Mesenchymal stem cell (in vitro differentiated cells and primary cell): ENCODE data around the gene KDM4B.

ENCODE experiments used
- DNase-seq: peaks from one replicate; pipeline ENCODE4 v3.0.0-alpha.2; 2013
- H2AFZ ChIP-seq: one replicate; pipeline ENCODE4 v1.6.1; 2013; ENCODE audit warnings: low read depth, mild to moderate bottlenecking, control low read depth, inconsistent platforms, low read length, moderate library complexity
- H2AK5ac ChIP-seq: 2 replicates; pipeline ENCODE4 v1.6.1; 2013; ENCODE audit warnings: low read length, moderate library complexity, mild to moderate bottlenecking, inconsistent platforms; ENCODE audit not compliant: severe bottlenecking
- H2BK120ac ChIP-seq: one replicate; pipeline ENCODE4 v1.6.1; 2013; ENCODE audit warnings: low read depth, mild to moderate bottlenecking, inconsistent platforms, low read length, moderate library complexity
- H2BK12ac ChIP-seq, 2 experiments: one replicate each; pipeline ENCODE4 v1.6.1; 2013; ENCODE audit warnings: inconsistent platforms in 2 of 2, low read length in 2 of 2, mild to moderate bottlenecking in 2 of 2, moderate library complexity in 2 of 2, control low read depth in 1 of 2
- H2BK15ac ChIP-seq: one replicate; pipeline ENCODE4 v1.6.1; 2013; ENCODE audit warnings: mild to moderate bottlenecking, low read depth, inconsistent platforms; ENCODE audit not compliant: poor library complexity, severe bottlenecking
- H2BK5ac ChIP-seq: 2 replicates; pipeline ENCODE4 v1.6.1; 2013; ENCODE audit warnings: low read depth, mild to moderate bottlenecking, low read length, control low read depth, inconsistent platforms; ENCODE audit not compliant: poor library complexity, severe bottlenecking
- H3K14ac ChIP-seq, 2 experiments: one replicate each; pipeline ENCODE4 v1.6.1; 2013; ENCODE audit warnings: inconsistent platforms in 2 of 2, low read length in 2 of 2, control low read depth in 1 of 2, mild to moderate bottlenecking in 1 of 2, moderate library complexity in 1 of 2
- H3K18ac ChIP-seq, 2 experiments: one replicate each; pipeline ENCODE4 v1.6.1; 2013; ENCODE audit warnings: inconsistent platforms in 2 of 2, low read length in 2 of 2, control low read depth in 1 of 2, low read depth in 1 of 2, mild to moderate bottlenecking in 1 of 2
- H3K23ac ChIP-seq, 2 experiments: one replicate each; pipeline ENCODE4 v1.6.1; 2013; ENCODE audit warnings: inconsistent platforms in 2 of 2, low read length in 2 of 2, mild to moderate bottlenecking in 2 of 2, moderate library complexity in 2 of 2, control low read depth in 1 of 2
- H3K27ac ChIP-seq: 2 replicates; pipeline ENCODE4 v1.5.1; 2013; ENCODE audit warnings: mild to moderate bottlenecking, moderate library complexity, low read length, control low read depth, inconsistent platforms; ENCODE audit not compliant: poor library complexity, severe bottlenecking
- H3K27me3 ChIP-seq, 2 experiments: 2 replicates each; pipeline versions ENCODE4 v1.6.1 to v1.7.0; 2013; ENCODE audit warnings: low read length in 2 of 2, mild to moderate bottlenecking in 2 of 2, moderate library complexity in 2 of 2, control low read depth in 1 of 2, inconsistent platforms in 1 of 2; ENCODE audit not compliant: control insufficient read depth in 1 of 2, insufficient read depth in 1 of 2
- H3K36me3 ChIP-seq, 2 experiments: 2 replicates each; pipeline versions ENCODE4 v1.6.1 to v1.7.0; 2013; ENCODE audit warnings: low read length in 2 of 2, control low read depth in 1 of 2, inconsistent platforms in 1 of 2, low read depth in 1 of 2, mild to moderate bottlenecking in 1 of 2; ENCODE audit not compliant: insufficient read depth in 2 of 2, control insufficient read depth in 1 of 2
- H3K4ac ChIP-seq, 2 experiments: one replicate each; pipeline ENCODE4 v1.6.1; 2013; ENCODE audit warnings: inconsistent platforms in 2 of 2, low read length in 2 of 2, mild to moderate bottlenecking in 2 of 2, moderate library complexity in 2 of 2, control low read depth in 1 of 2, low read depth in 1 of 2
- H3K4me1 ChIP-seq: 2 replicates; pipeline ENCODE4 v1.6.1; 2013; ENCODE audit warnings: low read depth, low read length, control low read depth; ENCODE audit not compliant: control insufficient read depth, insufficient read depth
- H3K4me2 ChIP-seq: 2 replicates; pipeline ENCODE4 v1.6.1; 2013; ENCODE audit warnings: low read length, mild to moderate bottlenecking, inconsistent platforms; ENCODE audit not compliant: poor library complexity, severe bottlenecking
- H3K4me3 ChIP-seq, 2 experiments: 2 replicates each; pipeline versions ENCODE4 v1.5.1 to v1.7.0; 2013; ENCODE audit warnings: low read length in 2 of 2, mild to moderate bottlenecking in 2 of 2, control low read depth in 1 of 2, low read depth in 1 of 2; ENCODE audit not compliant: insufficient read depth in 1 of 2
- H3K79me1 ChIP-seq: replicated peaks from 2 replicates; pipeline ENCODE4 v1.6.1; 2013; ENCODE audit warnings: mild to moderate bottlenecking, control low read depth, low read length, inconsistent platforms; ENCODE audit not compliant: poor library complexity, severe bottlenecking
- H3K9ac ChIP-seq: 2 replicates; pipeline ENCODE4 v1.7.0; 2013; ENCODE audit warnings: mild to moderate bottlenecking, low read length, moderate library complexity
- H3K9me3 ChIP-seq: 2 replicates; pipeline ENCODE4 v1.7.0; 2013; ENCODE audit warnings: mild to moderate bottlenecking, low read length; ENCODE audit not compliant: control insufficient read depth
- H4K8ac ChIP-seq: one replicate; pipeline ENCODE4 v1.6.1; 2013; ENCODE audit warnings: inconsistent platforms, mild to moderate bottlenecking, low read length, moderate library complexity
- H4K91ac ChIP-seq: one replicate; pipeline ENCODE4 v1.6.1; 2013; ENCODE audit warnings: mild to moderate bottlenecking, low read length, inconsistent platforms
- WGBS: methylation state at CpG from one replicate; pipeline ENCODE4 v1.1.7; 2013; ENCODE audit warnings: mixed read lengths; 5-methylcytosine and 5-hydroxymethylcytosine counted together

Gene KDM4B

GRCh38 chr19:5023128-5023571 is 54.2 kb downstream of the KDM4B start:
- H2BK120ac ChIP-seq = no peak overlapping the region
- no peak overlapping the region for H3K18ac ChIP-seq
- H4K8ac ChIP-seq = peak overlapping the region; percentile 12
- H3K4me1 ChIP-seq = peaks cover 45% of the 10 kb centered on the region
- no peaks in the 10 kb centered on the region for H3K27me3 ChIP-seq
- no peak overlapping the region for H3K23ac ChIP-seq
- peaks cover 15 to 59% of the 10 kb centered on the region in 2 experiments for H3K36me3 ChIP-seq
- H2BK12ac ChIP-seq = no peak overlapping the region
- H4K91ac ChIP-seq = no peak overlapping the region
- H3K9ac ChIP-seq = peak overlapping the region; percentile 45
- H3K4me3 ChIP-seq = no peak overlapping the region
- WGBS = 97% methylated on average over 19 of the region's 19 CpGs
- DNase-seq = no peak
- no peak overlapping the region for H3K4me2 ChIP-seq
- no peak overlapping the region for H3K14ac ChIP-seq
- no peak overlapping the region for H3K4ac ChIP-seq
- H3K79me1 ChIP-seq = peaks cover 50% of the 10 kb centered on the region
- no peak overlapping the region for H3K27ac ChIP-seq
- no peak overlapping the region for H2BK15ac ChIP-seq
- no peak overlapping the region for H2AFZ ChIP-seq
- no peaks in the 10 kb centered on the region for H3K9me3 ChIP-seq
- no peak overlapping the region for H2AK5ac ChIP-seq
- no peak overlapping the region for H2BK5ac ChIP-seq

DNA sequence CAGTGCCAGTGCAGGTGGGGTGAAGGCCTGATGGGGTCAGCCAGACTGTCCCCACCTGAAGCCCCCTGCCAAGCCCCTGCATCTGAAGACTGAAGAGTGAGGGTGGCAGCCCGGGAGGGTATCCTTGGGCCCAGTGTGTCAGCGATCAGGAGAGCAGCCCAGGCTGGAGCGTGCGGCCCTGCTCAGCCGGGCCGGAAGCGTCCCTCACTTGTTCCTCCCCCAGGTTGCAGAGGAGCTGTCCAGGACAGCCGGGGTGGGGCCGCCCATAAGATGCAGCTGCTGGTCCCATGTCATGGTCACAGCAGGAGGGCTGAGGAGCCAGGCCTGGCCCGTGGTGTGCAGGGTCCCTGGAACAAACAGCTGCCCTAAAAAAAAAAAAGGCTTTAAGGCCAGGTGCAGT is 55.4 kb downstream of the KDM4B start:
- 94% methylated on average over 10 of the region's 10 CpGs for WGBS
- H3K4ac ChIP-seq = no peak overlapping the region
- H3K79me1 ChIP-seq = peaks cover 57% of the 10 kb centered on the region

GRCh38 chr19:5025027-5025426 is 56.1 kb downstream of the KDM4B start:
- H4K8ac ChIP-seq = no peak overlapping the region
- H2AK5ac ChIP-seq = no peak overlapping the region
- DNase-seq = no peak
- no peak overlapping the region for H3K4ac ChIP-seq
- H2BK120ac ChIP-seq = no peak overlapping the region
- no peaks in the 10 kb centered on the region for H3K27me3 ChIP-seq
- H3K4me1 ChIP-seq = peaks cover 36% of the 10 kb centered on the region
- no peaks in the 10 kb centered on the region for H3K9me3 ChIP-seq
- H3K9ac ChIP-seq = no peak overlapping the region
- H3K4me2 ChIP-seq = no peak overlapping the region
- H2BK12ac ChIP-seq = no peak overlapping the region
- H3K27ac ChIP-seq = no peak overlapping the region
- no peak overlapping the region for H4K91ac ChIP-seq
- no peak overlapping the region for H2BK15ac ChIP-seq
- no peak overlapping the region for H2AFZ ChIP-seq
- H2BK5ac ChIP-seq = no peak overlapping the region
- peaks cover 55% of the 10 kb centered on the region for H3K79me1 ChIP-seq
- H3K36me3 ChIP-seq = peaks cover 6 to 56% of the 10 kb centered on the region in 2 experiments
- no peak overlapping the region for H3K23ac ChIP-seq
- no peak overlapping the region for H3K4me3 ChIP-seq
- no peak overlapping the region for H3K18ac ChIP-seq
- H3K14ac ChIP-seq = no peak overlapping the region
- WGBS = 94% methylated on average over 10 of the region's 10 CpGs

More for the DNA sequence above, 55.4 kb downstream of the KDM4B start:
- H3K9me3 ChIP-seq = no peaks in the 10 kb centered on the region
- H3K36me3 ChIP-seq = peaks cover 6 to 62% of the 10 kb centered on the region in 2 experiments
- no peak overlapping the region for H3K9ac ChIP-seq
- H3K4me2 ChIP-seq = no peak overlapping the region
- no peak overlapping the region for H3K23ac ChIP-seq
- no peak overlapping the region for H3K18ac ChIP-seq
- no peak overlapping the region for H2BK5ac ChIP-seq
- no peak overlapping the region for H2BK15ac ChIP-seq
- H3K4me3 ChIP-seq = no peak overlapping the region
- H4K91ac ChIP-seq = no peak overlapping the region
- H2AFZ ChIP-seq = no peak overlapping the region
- no peaks in the 10 kb centered on the region for H3K27me3 ChIP-seq
- no peak overlapping the region for H2AK5ac ChIP-seq
- H2BK120ac ChIP-seq = no peak overlapping the region
- H4K8ac ChIP-seq = no peak overlapping the region
- H3K4me1 ChIP-seq = peaks cover 39% of the 10 kb centered on the region
- H3K14ac ChIP-seq = no peak overlapping the region
- H2BK12ac ChIP-seq = no peak overlapping the region
- no peak for DNase-seq
- no peak overlapping the region for H3K27ac ChIP-seq

GRCh38 chr19:5026706-5027273 is 57.9 kb downstream of the KDM4B start:
- Histone ChIP-seq H2AFZ (no peak overlapping the region), H3K4me1 (peaks cover 51% of the 10 kb centered on the region), H2BK120ac (no peak overlapping the region), H3K4me3 (no peak overlapping the region), H3K18ac (no peak overlapping the region), H3K79me1 (peaks cover 48% of the 10 kb centered on the region), H2BK15ac (no peak overlapping the region), H3K27ac (no peak overlapping the region), H2BK12ac (no peak overlapping the region), H2BK5ac (no peak overlapping the region), H3K4me2 (no peak overlapping the region), H4K8ac (no peak overlapping the region), H2AK5ac (no peak overlapping the region), H3K4ac (no peak overlapping the region), H3K9ac (no peak overlapping the region), H3K14ac (no peak overlapping the region), H3K27me3 (no peaks in the 10 kb centered on the region), H3K9me3 (no peaks in the 10 kb centered on the region), H3K36me3 (peaks cover 0 to 56% of the 10 kb centered on the region in 2 experiments), H4K91ac (no peak overlapping the region), H3K23ac (no peak overlapping the region)
- DNase-seq = no peak
- 96% methylated on average over 15 of the region's 15 CpGs for WGBS
